WTC11 (cell line): ENCODE measurements around the gene TPGS2. TPM values are rescaled to one million over a fixed set of nuclear protein-coding genes. Genes with fewer than 3 reads are reported as not detected.

ENCODE experiments used
- ATAC-seq: fragments of 200-7000 bp; cut with Tn5 transposase; 2 replicates; pipeline ENCODE4 v1.10.0; 2021; ENCODE audit warnings: mild to moderate bottlenecking, moderate library complexity
- CTCF ChIA-PET: fragments of 300-600 bp; sonication (Branson Sonifier 250); formaldehyde crosslinking; loops from one replicate; lab custom pipeline; 2021; ENCODE audit warnings: antibody characterized with exemption; lab: Charles Lee
- POLR2A ChIA-PET: fragments of 350-600 bp; sonication (Branson Sonifier 250); formaldehyde crosslinking; loops from one replicate; lab custom pipeline; 2021; ENCODE audit warnings: antibody characterized with exemption; lab: Charles Lee
- DNase-seq: peaks from one replicate; pipeline ENCODE4 v3.0.0; 2021; ENCODE audit warnings: low spot score
- H3K27ac Mint-ChIP-seq: 2 replicates; pipeline ENCODE4 v1.8.0; 2021; ENCODE audit warnings: mixed read lengths
- H3K27me3 Mint-ChIP-seq: 2 replicates; pipeline ENCODE4 v1.8.0; 2021; ENCODE audit warnings: low read depth, mild to moderate bottlenecking, moderate library complexity, mixed read lengths
- H3K36me3 Mint-ChIP-seq: 2 replicates; pipeline ENCODE4 v1.8.0; 2021; ENCODE audit warnings: mixed read lengths
- H3K4me1 Mint-ChIP-seq: 2 replicates; pipeline ENCODE4 v1.8.0; 2022; ENCODE audit warnings: mixed read lengths
- H3K4me3 Mint-ChIP-seq: 2 replicates; pipeline ENCODE4 v1.8.0; 2021; ENCODE audit warnings: mild to moderate bottlenecking, moderate library complexity, mixed read lengths
- H3K9me3 Mint-ChIP-seq: 2 replicates; pipeline ENCODE4 v1.8.0; 2021; ENCODE audit warnings: mixed read lengths
- CREB1 ChIP-seq: sonication (generic); formaldehyde crosslinking; IDR thresholded peaks from 2 replicates; pipeline ENCODE4 v1.8.0; 2023; ENCODE audit warnings: mild to moderate bottlenecking, missing genetic modification reagents
- EMX1 ChIP-seq: fragments of 250-450 bp; sonication (Bioruptor Pico); IDR thresholded peaks from 2 replicates; pipeline ENCODE4 v1.8.0; 2021; ENCODE audit warnings: mild to moderate bottlenecking
- GTF2I ChIP-seq: fragments of 250-450 bp; sonication (Bioruptor Pico); conservative IDR thresholded peaks from 2 replicates; pipeline ENCODE4 v1.4.0; 2021; ENCODE audit warnings: mild to moderate bottlenecking
- IRF2 ChIP-seq: sonication (generic); formaldehyde crosslinking; IDR thresholded peaks from 2 replicates; pipeline ENCODE4 v1.8.0; 2022; ENCODE audit warnings: low read depth, missing genetic modification reagents, borderline replicate concordance
- JAZF1 ChIP-seq: fragments of 250-450 bp; sonication (Bioruptor Pico); IDR thresholded peaks from 2 replicates; pipeline ENCODE4 v1.9.0; 2021; ENCODE audit warnings: moderate library complexity, mild to moderate bottlenecking, inconsistent platforms
- JUN ChIP-seq: sonication (generic); formaldehyde crosslinking; IDR thresholded peaks from 2 replicates; pipeline ENCODE4 v1.8.0; 2023; ENCODE audit warnings: mild to moderate bottlenecking, missing genetic modification reagents
- KAT7 ChIP-seq: sonication (generic); formaldehyde crosslinking; IDR thresholded peaks from 2 replicates; pipeline ENCODE4 v1.8.1; 2023; ENCODE audit warnings: missing genetic modification reagents, mild to moderate bottlenecking, borderline replicate concordance
- MXD4 ChIP-seq: fragments of 250-450 bp; sonication (Bioruptor Pico); IDR thresholded peaks from 2 replicates; pipeline ENCODE4 v1.8.0; 2021; ENCODE audit warnings: mild to moderate bottlenecking, moderate library complexity, borderline replicate concordance
- ZBTB21 ChIP-seq: sonication (generic); formaldehyde crosslinking; IDR thresholded peaks from 2 replicates; pipeline ENCODE4 v1.8.1; 2023; ENCODE audit warnings: mild to moderate bottlenecking, missing genetic modification reagents, borderline replicate concordance
- ZNF263 ChIP-seq: sonication (generic); formaldehyde crosslinking; IDR thresholded peaks from 2 replicates; pipeline ENCODE4 v1.8.1; 2022; ENCODE audit warnings: low read depth, mild to moderate bottlenecking, moderate library complexity, missing genetic modification reagents
- ZNF671 ChIP-seq: fragments of 250-450 bp; sonication (Bioruptor Pico); IDR thresholded peaks from 2 replicates; pipeline ENCODE4 v1.8.0; 2021; ENCODE audit warnings: mild to moderate bottlenecking
- total RNA-seq: library from RNA; stranded (reverse); gene quantifications from 3 replicates; pipeline ENCODE4 v1.2.3, GENCODE V29; 2021
- TF ChIP-seq, protein P1 (sequence below): fragments of 250-450 bp; sonication (Bioruptor Pico); IDR thresholded peaks from 2 replicates; pipeline ENCODE4 v1.9.0; 2021; ENCODE audit warnings: mild to moderate bottlenecking
- TF ChIP-seq, protein P2 (sequence below): sonication (generic); formaldehyde crosslinking; IDR thresholded peaks from 2 replicates; pipeline ENCODE4 v1.8.1; 2023; ENCODE audit warnings: mild to moderate bottlenecking, missing genetic modification reagents
- TF ChIP-seq, protein P3 (sequence below): fragments of 250-450 bp; sonication (Bioruptor Pico); IDR thresholded peaks from 2 replicates; pipeline ENCODE4 v1.9.0; 2021; ENCODE audit warnings: mild to moderate bottlenecking
- TF ChIP-seq, protein P4 (sequence below): fragments of 200-600 bp; IDR thresholded peaks from 2 replicates; pipeline ENCODE4 v1.8.0; 2022; ENCODE audit warnings: antibody characterized with exemption
- TF ChIP-seq, protein P5 (sequence below): sonication (generic); formaldehyde crosslinking; conservative IDR thresholded peaks from 2 replicates; pipeline ENCODE4 v1.8.1; 2023; ENCODE audit warnings: mild to moderate bottlenecking, low read depth, missing genetic modification reagents, moderate library complexity
- TF ChIP-seq, protein P6 (sequence below): fragments of 250-450 bp; sonication (Bioruptor Pico); IDR thresholded peaks from 2 replicates; pipeline ENCODE4 v1.9.0; 2021; ENCODE audit warnings: moderate library complexity, mild to moderate bottlenecking, inconsistent platforms, borderline replicate concordance
- TF ChIP-seq, protein P7 (sequence below): sonication (generic); formaldehyde crosslinking; conservative IDR thresholded peaks from 2 replicates; pipeline ENCODE4 v1.8.1; 2022; ENCODE audit warnings: mild to moderate bottlenecking, missing genetic modification reagents

Gene TPGS2
- total RNA-seq, 1 experiment from 2014 or later = 96.9 TPM

DNA sequence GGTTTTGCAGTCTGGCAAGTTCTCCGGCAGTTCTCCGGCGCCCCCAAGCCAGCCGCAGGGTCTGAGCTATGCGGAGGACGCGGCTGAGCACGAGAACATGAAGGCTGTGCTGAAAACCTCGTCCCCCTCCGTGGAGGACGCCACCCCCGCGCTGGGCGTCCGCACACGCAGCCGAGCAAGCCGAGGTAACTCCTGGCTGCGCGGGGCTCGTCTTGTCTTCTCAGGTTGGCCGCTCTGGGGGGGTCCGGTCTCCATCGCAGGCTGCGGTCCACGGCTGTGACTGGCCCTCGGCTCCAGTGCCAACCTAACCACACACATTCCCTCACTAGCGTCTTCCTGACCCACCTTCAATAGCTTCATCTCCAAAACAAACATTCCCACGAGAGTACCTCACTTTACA is 68.2 kb downstream of the TPGS2 start (continued):
- TF ChIP-seq ZBTB21 (CRISPR knock-in tag) (no peak), IRF2 (CRISPR knock-in tag) (no peak)
- TF ChIP-seq, protein P1, sequence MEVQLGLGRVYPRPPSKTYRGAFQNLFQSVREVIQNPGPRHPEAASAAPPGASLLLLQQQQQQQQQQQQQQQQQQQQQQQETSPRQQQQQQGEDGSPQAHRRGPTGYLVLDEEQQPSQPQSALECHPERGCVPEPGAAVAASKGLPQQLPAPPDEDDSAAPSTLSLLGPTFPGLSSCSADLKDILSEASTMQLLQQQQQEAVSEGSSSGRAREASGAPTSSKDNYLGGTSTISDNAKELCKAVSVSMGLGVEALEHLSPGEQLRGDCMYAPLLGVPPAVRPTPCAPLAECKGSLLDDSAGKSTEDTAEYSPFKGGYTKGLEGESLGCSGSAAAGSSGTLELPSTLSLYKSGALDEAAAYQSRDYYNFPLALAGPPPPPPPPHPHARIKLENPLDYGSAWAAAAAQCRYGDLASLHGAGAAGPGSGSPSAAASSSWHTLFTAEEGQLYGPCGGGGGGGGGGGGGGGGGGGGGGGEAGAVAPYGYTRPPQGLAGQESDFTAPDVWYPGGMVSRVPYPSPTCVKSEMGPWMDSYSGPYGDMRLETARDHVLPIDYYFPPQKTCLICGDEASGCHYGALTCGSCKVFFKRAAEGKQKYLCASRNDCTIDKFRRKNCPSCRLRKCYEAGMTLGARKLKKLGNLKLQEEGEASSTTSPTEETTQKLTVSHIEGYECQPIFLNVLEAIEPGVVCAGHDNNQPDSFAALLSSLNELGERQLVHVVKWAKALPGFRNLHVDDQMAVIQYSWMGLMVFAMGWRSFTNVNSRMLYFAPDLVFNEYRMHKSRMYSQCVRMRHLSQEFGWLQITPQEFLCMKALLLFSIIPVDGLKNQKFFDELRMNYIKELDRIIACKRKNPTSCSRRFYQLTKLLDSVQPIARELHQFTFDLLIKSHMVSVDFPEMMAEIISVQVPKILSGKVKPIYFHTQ = no peak

DNA sequence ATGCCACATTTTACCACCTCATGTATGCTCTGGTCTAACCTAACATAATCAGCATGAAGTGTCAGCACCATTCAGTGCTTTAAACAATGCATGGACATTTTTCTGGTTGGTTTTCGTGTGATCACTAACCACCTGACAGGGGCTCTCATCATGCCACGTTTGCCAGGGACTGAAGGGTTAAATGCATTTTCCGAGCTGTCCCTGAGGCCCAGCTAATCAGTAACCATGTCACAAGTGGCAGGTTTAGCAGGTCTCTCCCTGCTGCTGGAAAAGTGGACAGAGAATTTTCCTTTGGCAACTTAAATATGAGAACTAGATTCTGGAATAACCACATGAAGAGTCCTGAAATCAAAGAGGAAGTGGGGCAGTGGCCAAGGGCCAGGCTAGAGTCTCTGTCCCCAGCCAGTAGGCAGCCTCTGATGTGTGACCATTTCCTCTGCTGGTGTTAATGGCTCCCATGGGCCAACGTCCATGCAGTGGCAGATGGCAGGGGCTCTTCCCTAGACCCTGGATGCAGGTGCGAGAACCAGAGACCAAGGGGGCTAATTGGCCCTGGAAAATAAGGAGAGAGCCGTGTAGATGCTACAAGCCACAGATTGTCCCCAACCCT is 69.5 kb downstream of the TPGS2 start:
- DNase-seq (no peak), ATAC-seq (no peak)
- H3K9me3 Mint-ChIP-seq = peaks cover 4% of the 10 kb centered on the region; the same call in 1 of the 2 replicates
- no peak overlapping the region for H3K4me3 Mint-ChIP-seq
- no peaks in the 10 kb centered on the region for H3K27me3 Mint-ChIP-seq
- peaks cover 8% of the 10 kb centered on the region for H3K4me1 Mint-ChIP-seq
- TF ChIP-seq, protein P2, sequence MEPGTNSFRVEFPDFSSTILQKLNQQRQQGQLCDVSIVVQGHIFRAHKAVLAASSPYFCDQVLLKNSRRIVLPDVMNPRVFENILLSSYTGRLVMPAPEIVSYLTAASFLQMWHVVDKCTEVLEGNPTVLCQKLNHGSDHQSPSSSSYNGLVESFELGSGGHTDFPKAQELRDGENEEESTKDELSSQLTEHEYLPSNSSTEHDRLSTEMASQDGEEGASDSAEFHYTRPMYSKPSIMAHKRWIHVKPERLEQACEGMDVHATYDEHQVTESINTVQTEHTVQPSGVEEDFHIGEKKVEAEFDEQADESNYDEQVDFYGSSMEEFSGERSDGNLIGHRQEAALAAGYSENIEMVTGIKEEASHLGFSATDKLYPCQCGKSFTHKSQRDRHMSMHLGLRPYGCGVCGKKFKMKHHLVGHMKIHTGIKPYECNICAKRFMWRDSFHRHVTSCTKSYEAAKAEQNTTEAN (CRISPR knock-in tag) = no peak
- TF ChIP-seq JUN (CRISPR knock-in tag) = no peak
- TF ChIP-seq, protein P3, sequence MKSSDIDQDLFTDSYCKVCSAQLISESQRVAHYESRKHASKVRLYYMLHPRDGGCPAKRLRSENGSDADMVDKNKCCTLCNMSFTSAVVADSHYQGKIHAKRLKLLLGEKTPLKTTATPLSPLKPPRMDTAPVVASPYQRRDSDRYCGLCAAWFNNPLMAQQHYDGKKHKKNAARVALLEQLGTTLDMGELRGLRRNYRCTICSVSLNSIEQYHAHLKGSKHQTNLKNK (CRISPR knock-in tag) = no peak
- TF ChIP-seq, protein P4, sequence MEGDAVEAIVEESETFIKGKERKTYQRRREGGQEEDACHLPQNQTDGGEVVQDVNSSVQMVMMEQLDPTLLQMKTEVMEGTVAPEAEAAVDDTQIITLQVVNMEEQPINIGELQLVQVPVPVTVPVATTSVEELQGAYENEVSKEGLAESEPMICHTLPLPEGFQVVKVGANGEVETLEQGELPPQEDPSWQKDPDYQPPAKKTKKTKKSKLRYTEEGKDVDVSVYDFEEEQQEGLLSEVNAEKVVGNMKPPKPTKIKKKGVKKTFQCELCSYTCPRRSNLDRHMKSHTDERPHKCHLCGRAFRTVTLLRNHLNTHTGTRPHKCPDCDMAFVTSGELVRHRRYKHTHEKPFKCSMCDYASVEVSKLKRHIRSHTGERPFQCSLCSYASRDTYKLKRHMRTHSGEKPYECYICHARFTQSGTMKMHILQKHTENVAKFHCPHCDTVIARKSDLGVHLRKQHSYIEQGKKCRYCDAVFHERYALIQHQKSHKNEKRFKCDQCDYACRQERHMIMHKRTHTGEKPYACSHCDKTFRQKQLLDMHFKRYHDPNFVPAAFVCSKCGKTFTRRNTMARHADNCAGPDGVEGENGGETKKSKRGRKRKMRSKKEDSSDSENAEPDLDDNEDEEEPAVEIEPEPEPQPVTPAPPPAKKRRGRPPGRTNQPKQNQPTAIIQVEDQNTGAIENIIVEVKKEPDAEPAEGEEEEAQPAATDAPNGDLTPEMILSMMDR = no peak
- no peak for TF ChIP-seq GTF2I (CRISPR knock-in tag)
- TF ChIP-seq, protein P5, sequence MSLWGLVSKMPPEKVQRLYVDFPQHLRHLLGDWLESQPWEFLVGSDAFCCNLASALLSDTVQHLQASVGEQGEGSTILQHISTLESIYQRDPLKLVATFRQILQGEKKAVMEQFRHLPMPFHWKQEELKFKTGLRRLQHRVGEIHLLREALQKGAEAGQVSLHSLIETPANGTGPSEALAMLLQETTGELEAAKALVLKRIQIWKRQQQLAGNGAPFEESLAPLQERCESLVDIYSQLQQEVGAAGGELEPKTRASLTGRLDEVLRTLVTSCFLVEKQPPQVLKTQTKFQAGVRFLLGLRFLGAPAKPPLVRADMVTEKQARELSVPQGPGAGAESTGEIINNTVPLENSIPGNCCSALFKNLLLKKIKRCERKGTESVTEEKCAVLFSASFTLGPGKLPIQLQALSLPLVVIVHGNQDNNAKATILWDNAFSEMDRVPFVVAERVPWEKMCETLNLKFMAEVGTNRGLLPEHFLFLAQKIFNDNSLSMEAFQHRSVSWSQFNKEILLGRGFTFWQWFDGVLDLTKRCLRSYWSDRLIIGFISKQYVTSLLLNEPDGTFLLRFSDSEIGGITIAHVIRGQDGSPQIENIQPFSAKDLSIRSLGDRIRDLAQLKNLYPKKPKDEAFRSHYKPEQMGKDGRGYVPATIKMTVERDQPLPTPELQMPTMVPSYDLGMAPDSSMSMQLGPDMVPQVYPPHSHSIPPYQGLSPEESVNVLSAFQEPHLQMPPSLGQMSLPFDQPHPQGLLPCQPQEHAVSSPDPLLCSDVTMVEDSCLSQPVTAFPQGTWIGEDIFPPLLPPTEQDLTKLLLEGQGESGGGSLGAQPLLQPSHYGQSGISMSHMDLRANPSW (CRISPR knock-in tag) = no peak
- no peak for TF ChIP-seq MXD4 (CRISPR knock-in tag)
- TF ChIP-seq KAT7 = no peak
- no peak for TF ChIP-seq EMX1 (CRISPR knock-in tag)
- ChIA-PET POLR2A (no interaction called here), CTCF (interaction anchor here (1.5 to 2.6 kb wide), 2 partner anchors 28 to 71 kb away, joined by 3 to 8 read pairs; no protein-coding TSS in a partner anchor)
- H3K27ac Mint-ChIP-seq = no peak overlapping the region
- 0 out of 2 replicates have a peak, but pooled peaks cover 2% of the 10 kb centered on the region for H3K36me3 Mint-ChIP-seq

DNA sequence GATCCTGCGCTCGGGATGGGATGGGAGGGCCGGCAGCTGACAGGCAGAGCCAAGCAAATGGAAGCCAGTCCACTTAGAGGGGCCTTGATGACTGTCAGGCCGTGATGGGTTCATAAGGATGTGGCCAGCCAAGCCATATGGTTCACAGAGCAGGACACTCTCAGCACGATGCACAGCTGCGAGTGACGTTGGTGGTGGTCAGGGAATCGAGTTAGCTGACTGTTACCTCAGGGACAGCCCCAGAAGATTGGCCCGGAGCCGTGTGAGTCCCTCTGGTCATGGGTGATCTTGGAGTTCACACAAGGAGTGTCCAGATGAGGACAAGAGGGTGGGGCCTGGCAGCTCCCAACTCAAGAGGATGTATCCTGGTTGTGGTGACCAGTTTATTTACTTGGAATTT is 70.2 kb downstream of the TPGS2 start:
- Mint-ChIP-seq H3K27ac (no peak overlapping the region), H3K36me3 (0 out of 2 replicates have a peak, but pooled peaks cover 2% of the 10 kb centered on the region), H3K27me3 (no peaks in the 10 kb centered on the region), H3K4me3 (no peak overlapping the region), H3K4me1 (peaks cover 8% of the 10 kb centered on the region), H3K9me3 (peaks cover 4% of the 10 kb centered on the region; the same call in 1 of the 2 replicates)
- CTCF ChIA-PET = interaction anchor here (2.6 kb wide), 1 partner anchor 71 kb away, joined by 8 read pairs; no protein-coding TSS in a partner anchor
- DNase-seq (no peak), ATAC-seq (no peak)
- POLR2A ChIA-PET = no interaction called here
- TF ChIP-seq, protein P6, sequence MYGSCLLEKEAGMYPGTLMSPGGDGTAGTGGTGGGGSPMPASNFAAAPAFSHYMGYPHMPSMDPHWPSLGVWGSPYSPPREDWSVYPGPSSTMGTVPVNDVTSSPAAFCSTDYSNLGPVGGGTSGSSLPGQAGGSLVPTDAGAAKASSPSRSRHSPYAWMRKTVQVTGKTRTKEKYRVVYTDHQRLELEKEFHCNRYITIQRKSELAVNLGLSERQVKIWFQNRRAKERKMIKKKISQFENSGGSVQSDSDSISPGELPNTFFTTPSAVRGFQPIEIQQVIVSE (CRISPR knock-in tag) = no peak
- TF ChIP-seq CREB1 (CRISPR knock-in tag) (no peak), JUN (CRISPR knock-in tag) (no peak), JAZF1 (CRISPR knock-in tag) (no peak), ZNF263 (CRISPR knock-in tag) (no peak), ZNF671 (no peak)
- TF ChIP-seq, protein P5 (CRISPR knock-in tag) = no peak
- TF ChIP-seq, protein P7, sequence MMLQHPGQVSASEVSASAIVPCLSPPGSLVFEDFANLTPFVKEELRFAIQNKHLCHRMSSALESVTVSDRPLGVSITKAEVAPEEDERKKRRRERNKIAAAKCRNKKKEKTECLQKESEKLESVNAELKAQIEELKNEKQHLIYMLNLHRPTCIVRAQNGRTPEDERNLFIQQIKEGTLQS (CRISPR knock-in tag) = no peak
